HUES6 (cell line): ENCODE data around the gene NNT.

Source experiments
- H3K27ac ChIP-seq: 2 replicates; pipeline ENCODE4 v1.7.0; 2013; ENCODE audit warnings: low read depth, mild to moderate bottlenecking, low read length, inconsistent platforms
- H3K27me3 ChIP-seq: 2 replicates; pipeline ENCODE4 v1.6.1; 2013; ENCODE audit warnings: low read length; ENCODE audit not compliant: control insufficient read depth, insufficient read depth
- H3K36me3 ChIP-seq: 2 replicates; pipeline ENCODE4 v1.6.1; 2013; ENCODE audit warnings: low read length; ENCODE audit not compliant: control insufficient read depth, insufficient read depth
- H3K4me1 ChIP-seq: 2 replicates; pipeline ENCODE4 v1.6.1; 2013; ENCODE audit warnings: low read length; ENCODE audit not compliant: control insufficient read depth, insufficient read depth
- H3K4me3 ChIP-seq: 2 replicates; pipeline ENCODE4 v1.5.1; 2013; ENCODE audit warnings: low read depth, low read length
- H3K9ac ChIP-seq: one replicate; pipeline ENCODE4 v1.6.1; 2013; ENCODE audit warnings: mild to moderate bottlenecking, low read length
- H3K9me3 ChIP-seq: 2 replicates; pipeline ENCODE4 v1.6.1; 2013; ENCODE audit warnings: low read depth, low read length; ENCODE audit not compliant: control insufficient read depth, insufficient read depth

The NNT gene

GRCh38 chr5:43606351-43606750, 3.4 kb downstream of the NNT start:
- peaks cover 20% of the 10 kb centered on the region for H3K4me1 ChIP-seq

DNA sequence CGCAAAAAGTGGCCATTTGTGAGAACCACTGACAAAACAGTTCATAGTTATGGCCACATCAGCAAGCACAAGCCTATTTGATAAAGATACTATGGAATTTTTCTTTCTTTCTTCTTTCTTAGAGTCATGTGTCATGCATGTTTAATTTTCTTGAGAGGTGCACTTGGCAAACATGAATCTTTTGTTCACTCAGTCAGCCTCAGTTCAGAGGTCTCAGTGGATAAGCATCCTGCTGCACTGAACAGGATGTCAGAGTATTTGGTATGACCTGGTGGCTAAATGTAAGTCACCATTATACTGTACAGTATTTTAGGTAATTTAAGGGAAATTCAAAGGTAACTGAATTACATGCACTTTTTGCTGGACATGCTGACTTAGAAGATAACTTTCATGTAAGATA, 5.4 kb downstream of the NNT start:
- Histone ChIP-seq H3K9ac (no peak overlapping the region), H3K27me3 (peaks cover 7% of the 10 kb centered on the region), H3K4me3 (no peak overlapping the region), H3K27ac (no peak overlapping the region), H3K4me1 (peaks cover 9% of the 10 kb centered on the region), H3K9me3 (no peaks in the 10 kb centered on the region), H3K36me3 (peaks cover 11% of the 10 kb centered on the region)

More at GRCh38 chr5:43606351-43606750, 3.4 kb downstream of the NNT start:
- Histone ChIP-seq H3K4me3 (no peak overlapping the region), H3K27ac (no peak overlapping the region), H3K27me3 (peaks cover 9% of the 10 kb centered on the region), H3K36me3 (0 out of 2 replicates have a peak, but pooled peaks cover 5% of the 10 kb centered on the region), H3K9ac (no peak overlapping the region), H3K9me3 (no peaks in the 10 kb centered on the region)

GRCh38 chr5:43609752-43610151, 6.8 kb downstream of the NNT start:
- Histone ChIP-seq H3K9me3 (no peaks in the 10 kb centered on the region), H3K9ac (no peak overlapping the region), H3K36me3 (peaks cover 12% of the 10 kb centered on the region), H3K4me3 (no peak overlapping the region), H3K27me3 (no peaks in the 10 kb centered on the region), H3K4me1 (no peaks in the 10 kb centered on the region), H3K27ac (no peak overlapping the region)

DNA sequence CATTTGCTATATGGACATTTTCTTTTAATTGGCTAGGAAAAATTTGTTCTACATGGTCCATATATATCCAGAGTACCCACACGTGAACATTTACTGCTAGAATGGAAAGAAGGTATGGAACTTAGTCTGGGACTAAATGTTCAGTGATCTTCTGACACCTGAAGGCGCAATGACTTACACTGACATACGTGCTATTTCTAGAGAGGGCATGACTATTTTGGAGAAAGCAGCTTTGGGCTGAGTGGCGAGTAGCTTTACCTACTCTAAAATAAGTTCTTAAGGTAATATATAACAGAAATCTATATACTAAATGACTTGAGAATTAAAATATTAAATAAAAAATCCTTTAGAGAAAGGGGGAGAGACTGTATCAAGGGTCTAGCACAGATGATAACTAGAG, 10.4 kb downstream of the NNT start:
- H3K4me3 ChIP-seq, result no peak overlapping the region
- no peaks in the 10 kb centered on the region for H3K9me3 ChIP-seq
- no peaks in the 10 kb centered on the region for H3K27me3 ChIP-seq
- no peak overlapping the region for H3K27ac ChIP-seq
- no peak overlapping the region for H3K9ac ChIP-seq
- H3K36me3 ChIP-seq, result peaks cover 20% of the 10 kb centered on the region
- H3K4me1 ChIP-seq, result no peaks in the 10 kb centered on the region

DNA sequence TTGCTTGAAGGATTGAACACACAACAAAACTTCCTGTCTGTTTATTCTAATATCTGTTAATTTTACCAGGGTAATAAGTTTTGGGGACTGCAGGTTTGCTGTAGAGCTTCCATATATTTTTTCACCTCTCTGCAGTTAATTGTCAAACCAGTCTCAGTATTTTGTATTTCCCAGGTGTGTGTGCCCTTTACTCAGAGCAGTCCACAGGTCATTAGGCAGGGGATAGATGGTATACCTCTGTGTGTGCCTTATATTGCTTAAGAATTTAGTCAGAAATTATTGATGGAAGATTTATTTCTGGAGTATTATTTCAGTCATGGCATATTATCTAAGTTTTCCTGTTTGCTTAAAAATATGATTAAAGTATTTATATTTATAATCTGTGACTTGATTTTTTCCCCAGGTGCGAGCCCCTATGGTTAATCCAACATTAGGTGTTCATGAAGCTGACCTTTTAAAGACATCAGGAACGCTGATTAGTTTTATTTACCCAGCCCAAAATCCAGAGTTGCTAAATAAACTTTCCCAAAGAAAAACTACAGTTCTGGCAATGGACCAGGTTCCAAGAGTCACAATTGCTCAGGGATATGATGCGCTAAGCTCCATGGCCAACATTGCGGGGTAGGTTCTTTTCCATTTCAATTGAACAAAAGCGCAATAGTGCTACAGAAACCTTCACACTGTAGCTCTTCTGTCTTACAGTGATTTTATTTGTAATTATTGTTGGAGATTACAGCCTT, 12.6 kb downstream of the NNT start:
- H3K4me3 ChIP-seq, result no peak overlapping the region
- H3K4me1 ChIP-seq, result no peaks in the 10 kb centered on the region
- no peaks in the 10 kb centered on the region for H3K27me3 ChIP-seq
- no peak overlapping the region for H3K9ac ChIP-seq
- H3K36me3 ChIP-seq, result peaks cover 18% of the 10 kb centered on the region
- H3K27ac ChIP-seq, result no peak overlapping the region
- no peaks in the 10 kb centered on the region for H3K9me3 ChIP-seq

DNA sequence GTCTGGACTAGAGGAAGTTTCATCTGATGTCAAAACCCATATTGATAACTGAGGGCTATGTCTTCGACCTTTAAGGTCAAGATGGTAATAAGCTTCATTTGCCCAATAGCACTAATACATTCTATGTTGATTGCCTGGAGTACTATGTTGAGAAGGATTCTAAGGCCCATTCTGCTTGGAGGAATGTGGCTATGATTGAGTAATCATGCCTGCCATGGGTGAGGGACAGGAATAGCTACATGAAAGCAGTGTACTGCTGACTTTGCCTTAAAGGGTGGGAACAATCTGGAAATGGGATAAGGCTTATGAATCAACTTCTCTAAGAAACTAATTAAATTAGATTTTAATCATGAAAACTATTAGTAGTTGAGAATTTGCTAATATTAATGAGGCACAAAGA, 13.6 kb downstream of the NNT start:
- Histone ChIP-seq H3K27ac (no peak overlapping the region), H3K4me1 (no peaks in the 10 kb centered on the region), H3K9ac (no peak overlapping the region), H3K4me3 (no peak overlapping the region), H3K36me3 (peaks cover 18% of the 10 kb centered on the region), H3K9me3 (no peaks in the 10 kb centered on the region), H3K27me3 (no peaks in the 10 kb centered on the region)

DNA sequence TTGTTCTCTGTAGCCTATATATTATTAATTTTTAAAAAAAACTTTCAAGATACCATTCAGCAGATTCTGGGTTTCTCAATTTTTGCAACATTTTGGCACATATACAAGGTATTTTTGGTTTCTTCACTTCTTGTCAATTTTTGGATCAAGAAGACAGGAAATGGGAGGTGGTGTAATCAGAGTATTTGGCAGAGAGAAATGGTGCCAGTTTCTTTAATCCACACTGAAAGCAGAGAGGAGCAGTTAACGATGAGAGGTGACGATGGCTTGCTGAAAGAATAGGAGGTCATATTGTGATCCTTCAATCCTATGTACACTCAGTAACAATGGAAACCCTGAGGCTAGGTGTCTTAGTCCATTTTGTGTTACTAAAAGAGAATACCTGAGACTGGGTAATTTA, 16.4 kb downstream of the NNT start:
- peaks cover 11% of the 10 kb centered on the region for H3K36me3 ChIP-seq
- no peak overlapping the region for H3K27ac ChIP-seq
- H3K9me3 ChIP-seq, result no peaks in the 10 kb centered on the region
- no peaks in the 10 kb centered on the region for H3K27me3 ChIP-seq
- H3K4me1 ChIP-seq, result no peaks in the 10 kb centered on the region
- no peak overlapping the region for H3K9ac ChIP-seq
- no peak overlapping the region for H3K4me3 ChIP-seq

- Histone ChIP-seq H3K4me1 (no peaks in the 10 kb centered on the region), H3K36me3 (peaks cover 11% of the 10 kb centered on the region), H3K4me3 (no peak overlapping the region), H3K9me3 (no peaks in the 10 kb centered on the region), H3K27ac (no peak overlapping the region), H3K27me3 (no peaks in the 10 kb centered on the region), H3K9ac (no peak overlapping the region)
Measured at GRCh38 chr5:43619911-43620310, 16.9 kb downstream of the NNT start.

DNA sequence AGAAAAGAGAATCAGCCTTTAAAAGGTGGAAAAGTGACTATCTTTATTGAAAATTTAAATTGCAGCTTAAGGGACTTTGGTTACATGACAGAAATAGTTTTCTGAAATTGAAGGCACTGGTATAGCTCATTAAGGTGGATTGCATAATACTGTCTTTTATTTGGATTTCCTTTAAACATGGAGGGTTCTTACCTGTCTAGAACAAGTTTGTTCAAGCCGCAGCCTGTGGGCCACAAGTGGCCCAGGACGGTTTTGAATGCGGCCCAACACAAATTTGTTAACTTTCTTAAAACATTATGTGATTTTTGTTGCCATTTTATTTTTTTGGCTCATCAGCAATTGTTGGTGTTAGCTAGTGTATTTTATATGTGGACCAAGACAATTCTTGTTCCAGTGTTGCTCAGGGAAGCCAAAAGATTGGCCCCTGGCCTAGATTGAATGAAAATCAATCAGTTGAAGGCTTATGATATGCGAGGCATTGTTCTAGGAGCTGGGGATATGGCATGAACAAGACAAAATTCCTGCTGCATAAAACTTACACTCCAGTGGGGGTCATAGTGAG, 18.0 kb downstream of the NNT start:
- peaks cover 8% of the 10 kb centered on the region for H3K36me3 ChIP-seq
- H3K9me3 ChIP-seq, result no peaks in the 10 kb centered on the region
- H3K4me1 ChIP-seq, result no peaks in the 10 kb centered on the region
- no peak overlapping the region for H3K27ac ChIP-seq
- H3K4me3 ChIP-seq, result no peak overlapping the region
- no peaks in the 10 kb centered on the region for H3K27me3 ChIP-seq
- H3K9ac ChIP-seq, result no peak overlapping the region

GRCh38 chr5:43622074-43622473, 19.1 kb downstream of the NNT start:
- H3K4me1 ChIP-seq, result no peaks in the 10 kb centered on the region
- H3K9ac ChIP-seq, result no peak overlapping the region
- H3K27ac ChIP-seq, result no peak overlapping the region
- H3K27me3 ChIP-seq, result no peaks in the 10 kb centered on the region
- H3K4me3 ChIP-seq, result no peak overlapping the region
- H3K9me3 ChIP-seq, result no peaks in the 10 kb centered on the region
- peaks cover 8% of the 10 kb centered on the region for H3K36me3 ChIP-seq

GRCh38 chr5:43623048-43623680, 20.2 kb downstream of the NNT start:
- Histone ChIP-seq H3K9me3 (no peaks in the 10 kb centered on the region), H3K36me3 (peaks cover 3% of the 10 kb centered on the region), H3K9ac (no peak overlapping the region), H3K27me3 (no peaks in the 10 kb centered on the region), H3K27ac (no peak overlapping the region), H3K4me1 (no peaks in the 10 kb centered on the region), H3K4me3 (no peak overlapping the region)
